Measurements from ENCODE around the gene STT3B. TPM values are rescaled to one million over a fixed set of nuclear protein-coding genes. Genes with fewer than 3 reads are reported as not detected.

STT3B gene
- total and polyA plus RNA-seq, 2 donors from 2014 or later = 44.7 to 89.9 TPM

DNA sequence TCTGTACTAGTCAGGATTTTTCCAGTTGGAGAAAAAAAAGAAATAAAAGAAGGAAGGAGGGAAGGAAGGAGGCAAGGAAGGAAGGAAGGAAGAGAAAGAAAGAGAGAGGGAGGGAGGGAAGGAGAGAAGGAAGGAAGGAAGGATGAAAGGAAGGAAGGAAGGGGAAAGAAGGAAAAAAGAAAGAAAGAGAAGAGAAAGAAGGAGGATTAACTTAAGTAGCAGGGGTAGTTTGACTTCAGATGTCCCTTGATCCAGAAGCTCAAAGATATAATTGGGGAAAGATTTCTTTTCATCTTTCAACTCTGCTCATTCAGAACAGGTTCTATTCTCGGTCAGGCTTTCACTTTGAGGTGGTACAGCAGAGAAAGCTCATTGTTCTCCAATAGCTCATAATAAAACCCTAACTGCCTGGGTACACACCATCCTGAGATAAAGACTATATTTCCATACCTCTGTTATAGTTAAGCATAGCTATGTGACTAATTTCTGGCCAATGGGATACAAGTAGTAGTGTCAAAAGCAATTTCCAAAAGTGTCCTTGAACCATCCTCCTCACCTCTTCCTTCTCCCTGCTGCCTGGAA is 23.5 kb upstream of the STT3B start:
- Histone ChIP-seq H3K9me3 (ENCODE audit: control insufficient read depth in 2 of 3, insufficient read depth in 1 of 3, low read length in 3 of 3) (no peaks in the 10 kb centered on the region), H3K36me3 (ENCODE audit: control insufficient read depth in 2 of 3, insufficient read depth in 3 of 3, low read length in 3 of 3) (no peaks in the 10 kb centered on the region), H3K27me3 (ENCODE audit: control insufficient read depth, insufficient read depth, low read length) (no peaks in the 10 kb centered on the region), H3K27ac (ENCODE audit: low read depth in 2 of 2, low read length in 2 of 2) (no peak overlapping the region), H3K4me3 (ENCODE audit: low read length in 3 of 3) (no peak overlapping the region), H3K9ac (ENCODE audit: low read length in 3 of 3) (no peak overlapping the region), H3K4me1 (ENCODE audit: control insufficient read depth in 2 of 3, insufficient read depth in 2 of 3, low read depth in 1 of 3, low read length in 3 of 3) (no peaks in the 10 kb centered on the region)
- intact Hi-C loops (cut with DNase I) = no loop called here
- FAIRE-seq (no peak), DNase-seq (no peak)
- no peak for TF ChIP-seq CTCF (IDR thresholded peaks at IDR 0.05; ENCODE audit: borderline replicate concordance, extremely low read depth, insufficient read depth)

DNA sequence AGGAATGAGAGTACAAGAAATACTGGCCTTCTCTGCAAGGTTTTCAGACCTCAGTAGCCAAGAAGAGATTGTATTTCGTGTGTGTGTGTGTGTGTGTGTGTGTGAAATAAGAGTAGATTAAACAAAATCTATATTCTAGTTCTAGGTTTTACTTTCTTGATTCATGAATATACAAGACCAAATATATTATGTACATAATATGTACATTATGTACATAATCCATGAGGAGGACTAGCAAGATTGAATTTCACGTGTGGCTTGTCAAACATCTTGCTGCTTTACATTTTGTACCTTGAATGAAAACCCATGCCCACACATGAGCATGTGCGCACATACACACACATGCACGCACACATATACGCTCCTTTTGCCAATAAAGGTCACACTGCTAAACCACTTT is 18.2 kb upstream of the STT3B start:
- H3K4me3 ChIP-seq (ENCODE audit: low read length in 3 of 3) = no peak overlapping the region
- intact Hi-C loops (cut with DNase I) = no loop called here
- DNase-seq = no peak

DNA sequence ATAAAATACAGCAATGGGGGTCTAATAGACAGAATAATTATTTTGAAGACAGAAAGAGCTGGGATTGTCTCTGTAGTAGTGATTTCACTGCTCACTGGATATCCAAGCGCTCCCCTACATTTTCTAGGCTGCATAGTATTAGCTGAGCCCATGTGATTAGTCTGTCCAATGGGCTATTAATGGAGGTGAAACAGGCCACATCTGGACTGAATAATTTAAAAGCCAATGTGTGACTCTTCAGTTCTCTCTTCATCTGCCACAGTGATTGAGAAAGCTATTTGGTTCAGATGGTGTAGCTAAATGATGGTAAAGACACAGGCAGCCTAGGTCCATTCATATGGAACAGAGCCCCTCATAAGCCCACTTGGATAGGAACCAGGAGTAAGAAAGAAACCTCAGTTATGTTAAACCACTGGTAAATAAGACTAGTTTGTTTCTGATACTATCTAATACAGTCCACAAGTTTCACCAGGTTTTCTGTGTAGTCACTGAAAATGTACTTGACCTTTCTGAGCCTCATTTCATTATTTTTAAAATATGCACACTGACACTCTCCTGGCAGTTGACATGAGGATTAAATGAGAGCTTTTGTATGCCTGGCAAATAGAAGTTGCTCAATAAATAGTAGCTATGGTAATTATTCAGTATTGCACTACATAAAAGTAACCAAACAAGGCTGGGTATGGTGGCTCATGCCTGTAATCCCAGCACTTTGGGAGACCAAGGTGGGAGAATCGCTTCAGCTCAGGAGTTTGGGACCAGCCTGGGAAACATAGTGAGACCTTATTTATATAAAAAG is 17.0 kb upstream of the STT3B start:
- no peaks in the 10 kb centered on the region for H3K9me3 ChIP-seq (ENCODE audit: control insufficient read depth in 2 of 3, insufficient read depth in 1 of 3, low read length in 3 of 3)
- H3K27me3 ChIP-seq (ENCODE audit: control insufficient read depth, insufficient read depth, low read length) = no peaks in the 10 kb centered on the region
- no peak for TF ChIP-seq CTCF (IDR thresholded peaks at IDR 0.05; ENCODE audit: borderline replicate concordance, extremely low read depth, insufficient read depth)
- DNase-seq (no peak), FAIRE-seq (no peak)
- intact Hi-C loops (cut with DNase I) = no loop called here
- H3K27ac ChIP-seq (ENCODE audit: low read depth in 2 of 2, low read length in 2 of 2) = no peak overlapping the region
- no peaks in the 10 kb centered on the region for H3K36me3 ChIP-seq (ENCODE audit: control insufficient read depth in 2 of 3, insufficient read depth in 3 of 3, low read length in 3 of 3)
- no peak overlapping the region for H3K4me3 ChIP-seq (ENCODE audit: low read length in 3 of 3)
- no peak overlapping the region for H3K9ac ChIP-seq (ENCODE audit: low read length in 3 of 3)
- H3K4me1 ChIP-seq (ENCODE audit: control insufficient read depth in 2 of 3, insufficient read depth in 2 of 3, low read depth in 1 of 3, low read length in 3 of 3) = no peaks in the 10 kb centered on the region

More for the DNA sequence above, 18.2 kb upstream of the STT3B start:
- no peak overlapping the region for H3K9ac ChIP-seq (ENCODE audit: low read length in 3 of 3)
- H3K27me3 ChIP-seq (ENCODE audit: control insufficient read depth, insufficient read depth, low read length) = no peaks in the 10 kb centered on the region
- H3K9me3 ChIP-seq (ENCODE audit: control insufficient read depth in 2 of 3, insufficient read depth in 1 of 3, low read length in 3 of 3) = no peaks in the 10 kb centered on the region
- no peaks in the 10 kb centered on the region for H3K36me3 ChIP-seq (ENCODE audit: control insufficient read depth in 2 of 3, insufficient read depth in 3 of 3, low read length in 3 of 3)
- FAIRE-seq = no peak
- H3K4me1 ChIP-seq (ENCODE audit: control insufficient read depth in 2 of 3, insufficient read depth in 2 of 3, low read depth in 1 of 3, low read length in 3 of 3) = no peaks in the 10 kb centered on the region
- no peak overlapping the region for H3K27ac ChIP-seq (ENCODE audit: low read depth in 2 of 2, low read length in 2 of 2)
- no peak for TF ChIP-seq CTCF (IDR thresholded peaks at IDR 0.05; ENCODE audit: borderline replicate concordance, extremely low read depth, insufficient read depth)

All from kidney (tissue), 14 donors.